ENCODE measurements around the gene ARL2BP. TPM values are rescaled to one million over a fixed set of nuclear protein-coding genes. Genes with fewer than 3 reads are reported as not detected.
A peak's percentile ranks its signal among the peaks of the same experiment; 100 is the strongest.

ARL2BP gene
- total RNA-seq, 4 donors from 2014 or later: 48.8 to 67.3 (median 65.0) TPM

DNA sequence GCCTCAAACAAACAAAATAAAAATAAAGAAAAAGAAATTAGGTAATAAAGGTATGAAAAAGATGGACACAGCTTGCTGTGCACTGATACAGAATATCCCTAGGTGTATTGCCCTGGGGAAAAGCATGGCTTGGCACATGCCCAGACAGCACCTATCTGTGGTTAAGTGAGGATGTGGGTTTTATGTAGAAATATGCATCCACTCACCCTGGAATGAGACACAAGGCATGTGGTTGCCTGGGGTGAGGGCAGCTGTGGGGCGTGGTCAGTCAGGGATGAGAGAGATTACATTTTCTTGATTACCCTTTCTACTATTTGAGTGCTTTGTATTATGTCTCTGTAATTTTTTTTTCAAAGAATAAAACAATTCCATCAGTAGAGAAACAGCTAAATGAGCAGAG lies 32.5 kb downstream of the ARL2BP start:
- DNase-seq (ENCODE audit: low spot score): no peak
- no peak for ATAC-seq (ENCODE audit: low FRiP score)
- no peak for TF ChIP-seq CTCF (IDR thresholded peaks at IDR 0.05)

DNA sequence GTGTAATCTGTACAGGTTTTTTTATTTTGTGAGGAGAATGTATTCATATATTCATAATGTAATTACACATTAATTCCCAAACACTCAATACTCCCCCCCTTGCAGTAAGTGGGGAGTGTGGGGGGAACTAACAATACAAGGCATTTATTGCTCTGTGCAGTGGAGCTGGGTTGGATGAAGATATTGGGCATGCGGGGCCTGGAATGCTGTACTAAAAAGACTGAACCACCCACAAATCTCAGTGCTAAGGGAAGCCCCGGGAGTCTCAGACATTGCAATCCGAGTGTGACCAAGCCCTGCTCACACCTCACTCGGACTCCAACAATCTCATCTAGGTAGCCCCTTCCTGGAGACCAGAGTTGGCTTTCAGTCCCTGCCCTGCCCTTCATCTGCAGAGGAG lies 33.4 kb downstream of the ARL2BP start:
- DNase-seq (ENCODE audit: low spot score) (no peak), ATAC-seq (ENCODE audit: low FRiP score) (no peak)
- no peak for TF ChIP-seq CTCF (IDR thresholded peaks at IDR 0.05)

DNA sequence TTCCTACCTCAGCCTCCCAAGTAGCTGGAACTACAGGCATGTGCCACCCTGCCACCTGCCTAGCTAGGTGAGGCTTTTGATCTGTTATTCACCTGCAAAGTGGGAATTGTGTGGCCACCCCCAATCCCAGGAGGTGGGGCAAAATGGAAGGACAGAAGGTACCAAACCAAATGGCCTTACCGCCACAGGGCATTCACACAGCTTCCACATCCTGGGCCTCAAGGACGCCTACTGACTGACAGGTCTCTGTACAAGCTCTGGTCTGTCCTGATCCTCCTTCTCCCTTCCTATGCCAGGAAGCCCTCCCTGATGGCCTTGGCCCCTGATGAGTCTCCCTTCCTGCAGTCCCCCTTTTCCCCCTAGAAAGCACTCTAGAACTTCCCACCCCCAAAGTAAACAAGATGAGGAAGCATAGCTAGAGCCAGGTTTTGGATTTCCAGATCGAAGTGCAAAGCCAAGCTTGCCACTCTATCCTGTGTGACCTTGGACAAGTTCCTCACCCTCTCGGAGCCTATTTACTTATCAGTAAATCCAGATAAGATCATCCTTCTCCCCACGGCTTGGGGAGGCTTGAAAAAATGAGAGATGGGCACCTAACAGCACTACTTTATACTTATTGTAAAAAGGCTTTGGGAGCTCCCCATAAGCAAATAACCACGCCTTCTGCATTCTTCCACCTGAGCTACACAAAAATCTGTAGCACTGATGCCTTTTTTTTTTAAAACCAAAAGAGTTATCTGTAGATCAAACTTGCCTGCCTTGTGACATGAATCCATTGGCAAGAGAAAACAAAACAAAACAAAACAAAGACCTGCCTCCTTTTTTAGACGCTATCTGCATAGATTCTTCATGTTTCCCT lies 35.0 kb downstream of the ARL2BP start:
- no peak for DNase-seq (ENCODE audit: low spot score)
- no peak for ATAC-seq (ENCODE audit: low FRiP score)
- TF ChIP-seq CTCF (IDR thresholded peaks at IDR 0.05): no peak

DNA sequence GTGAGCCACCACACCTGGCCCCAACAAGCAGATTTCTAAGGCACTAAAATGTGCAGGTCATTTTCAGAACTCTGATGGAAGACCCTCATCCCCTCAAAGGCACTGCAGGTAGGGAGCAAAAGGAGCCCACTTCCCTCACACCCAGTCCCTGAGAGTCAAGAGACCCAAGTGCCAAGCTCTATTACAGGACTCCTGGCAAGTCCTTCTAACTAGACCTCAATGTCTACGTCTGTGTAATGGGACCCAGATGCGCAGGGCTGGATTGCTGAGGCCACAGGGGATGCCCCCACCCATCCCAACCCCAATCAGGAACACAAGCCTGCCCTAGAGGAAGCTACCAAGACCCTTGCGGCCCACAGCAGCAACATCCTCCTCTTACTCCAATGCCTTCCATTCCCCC lies 36.7 kb downstream of the ARL2BP start:
- DNase-seq (ENCODE audit: low spot score) (no peak), ATAC-seq (ENCODE audit: low FRiP score) (no peak)
- no peak for TF ChIP-seq CTCF (IDR thresholded peaks at IDR 0.05)

DNA sequence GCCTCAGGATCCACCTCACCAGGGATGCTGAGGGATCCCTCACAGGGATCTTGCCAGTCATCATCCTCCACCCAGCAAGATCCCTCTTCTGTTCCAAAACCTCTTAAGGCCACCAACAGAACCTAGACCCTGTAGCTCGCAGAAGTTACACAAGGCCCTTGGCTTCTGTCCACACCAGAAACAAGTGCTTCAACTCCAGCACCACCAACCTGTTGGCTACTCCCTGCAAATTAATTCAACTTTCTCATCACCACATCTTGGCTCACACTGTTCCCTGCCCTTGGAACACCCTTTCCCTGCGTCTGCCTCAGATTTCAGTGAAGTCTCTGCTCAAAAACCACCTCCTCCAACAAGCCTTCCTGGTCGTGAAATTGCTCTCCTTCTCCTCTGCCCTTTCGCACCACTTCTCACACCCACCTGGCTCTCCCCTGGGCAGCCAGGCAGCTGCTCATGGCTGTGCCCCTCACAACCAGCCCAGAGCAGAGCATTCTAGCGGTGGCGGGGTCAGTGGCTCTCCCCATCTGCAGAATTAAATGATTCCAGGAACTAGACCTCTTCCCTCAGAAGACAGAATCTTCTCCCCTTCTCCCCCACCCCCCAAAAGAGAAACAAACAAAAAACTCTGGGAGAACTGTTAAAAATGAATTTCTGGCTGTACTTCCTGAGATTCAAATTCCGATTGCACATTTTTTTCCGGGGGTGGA lies 37.6 kb downstream of the ARL2BP start:
- no peak for TF ChIP-seq CTCF (IDR thresholded peaks at IDR 0.05)
- no peak for DNase-seq (ENCODE audit: low spot score)

GRCh38 chr16:57283214-57283958 lies 38.3 kb downstream of the ARL2BP start:
- no peak for DNase-seq (ENCODE audit: low spot score)
- peak; percentile 29 for ATAC-seq (ENCODE audit: low FRiP score)
- TF ChIP-seq CTCF (IDR thresholded peaks at IDR 0.05): no peak

More for the DNA sequence above, 37.6 kb downstream of the ARL2BP start:
- ATAC-seq (ENCODE audit: low FRiP score): no peak

Data from omental fat pad (tissue), 4 donors.